Measurements from ENCODE around the gene GPR108.
"Not testable (repeated sequence)": the region's sequence is repeated elsewhere in the genome, so short reads cannot be mapped to it uniquely, and the experiment has no call there.

GPR108 gene

DNA sequence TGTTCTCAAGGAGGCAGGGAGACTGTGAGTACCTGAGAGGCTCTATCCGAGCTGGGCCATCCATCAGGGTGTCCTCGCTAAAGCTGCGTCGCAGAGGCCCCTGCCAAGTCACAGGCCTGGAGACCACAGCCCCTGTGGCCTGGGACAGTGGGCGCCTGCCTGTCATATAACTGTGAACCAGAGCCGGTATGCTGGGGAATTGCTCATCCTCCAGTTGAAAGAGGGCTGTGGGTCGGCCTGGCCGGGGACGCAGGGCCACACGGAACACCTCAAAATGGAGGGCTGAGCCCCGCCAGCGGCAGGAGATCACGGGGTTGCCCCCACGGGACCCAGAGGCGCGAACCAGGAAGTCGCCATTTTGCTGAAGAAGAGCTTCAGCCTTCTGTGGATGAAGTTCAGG lies 23.2 kb upstream of the GPR108 start:
- DNase-seq = no peak

DNA sequence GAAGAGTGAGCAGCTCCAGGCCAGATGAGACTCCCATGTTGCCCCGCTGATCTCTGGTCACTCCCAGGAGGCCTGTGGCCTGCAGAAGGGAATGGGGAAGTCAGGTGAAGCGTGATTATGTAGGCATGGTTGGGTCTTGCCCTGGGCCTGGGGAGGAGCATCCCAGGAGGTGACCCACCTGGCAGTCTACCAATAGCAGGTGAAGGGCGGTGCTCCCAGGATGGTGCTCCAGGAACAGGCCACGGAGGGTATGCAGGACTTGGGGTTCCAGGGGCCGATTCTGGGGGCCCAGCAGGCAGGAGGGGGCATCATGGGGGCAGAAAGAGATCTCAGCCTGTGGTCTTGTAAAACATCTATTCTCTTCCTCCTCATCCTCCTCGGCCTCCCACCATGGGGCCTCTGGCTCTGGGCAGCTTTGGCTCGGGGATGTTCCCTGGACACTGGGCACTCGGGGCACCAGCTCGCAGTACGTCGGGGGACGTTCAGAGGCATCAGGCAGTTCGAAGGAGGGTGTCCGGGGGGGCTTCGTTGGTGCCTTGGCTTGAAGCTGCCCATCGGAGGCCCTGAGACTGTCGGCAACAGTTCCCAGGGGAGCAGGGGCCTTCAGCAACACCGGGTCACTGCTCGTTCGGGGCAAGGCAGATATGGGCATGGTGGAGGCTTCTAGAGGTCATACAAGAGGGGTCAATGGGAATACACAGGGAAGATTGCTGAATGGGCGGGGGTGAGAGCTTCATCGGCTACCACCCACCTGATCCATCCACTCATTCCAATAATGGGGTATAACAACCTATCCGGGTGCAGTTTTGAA lies 17.5 kb upstream of the GPR108 start:
- no peak for DNase-seq

DNA sequence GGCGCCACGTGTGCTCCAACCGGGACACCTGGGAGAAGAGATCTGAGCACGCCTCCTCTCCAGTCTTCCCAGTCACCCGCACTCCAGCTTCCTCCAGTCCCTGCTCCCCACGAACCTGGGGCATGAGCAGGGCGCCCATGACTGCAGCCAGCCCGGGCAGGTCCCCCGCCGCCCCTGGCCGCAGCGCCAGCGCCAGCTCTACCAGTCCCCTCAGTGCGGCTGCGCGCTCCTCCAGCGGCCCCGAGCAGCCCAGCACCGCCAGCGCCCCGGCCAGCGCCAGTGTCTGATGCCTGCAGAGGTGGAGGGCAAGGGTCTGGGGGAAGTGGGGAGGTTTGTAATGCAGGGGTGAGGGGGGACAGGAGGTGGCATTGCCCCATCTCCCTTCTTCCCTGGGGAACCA lies 16.8 kb upstream of the GPR108 start:
- DNase-seq = no peak

DNA sequence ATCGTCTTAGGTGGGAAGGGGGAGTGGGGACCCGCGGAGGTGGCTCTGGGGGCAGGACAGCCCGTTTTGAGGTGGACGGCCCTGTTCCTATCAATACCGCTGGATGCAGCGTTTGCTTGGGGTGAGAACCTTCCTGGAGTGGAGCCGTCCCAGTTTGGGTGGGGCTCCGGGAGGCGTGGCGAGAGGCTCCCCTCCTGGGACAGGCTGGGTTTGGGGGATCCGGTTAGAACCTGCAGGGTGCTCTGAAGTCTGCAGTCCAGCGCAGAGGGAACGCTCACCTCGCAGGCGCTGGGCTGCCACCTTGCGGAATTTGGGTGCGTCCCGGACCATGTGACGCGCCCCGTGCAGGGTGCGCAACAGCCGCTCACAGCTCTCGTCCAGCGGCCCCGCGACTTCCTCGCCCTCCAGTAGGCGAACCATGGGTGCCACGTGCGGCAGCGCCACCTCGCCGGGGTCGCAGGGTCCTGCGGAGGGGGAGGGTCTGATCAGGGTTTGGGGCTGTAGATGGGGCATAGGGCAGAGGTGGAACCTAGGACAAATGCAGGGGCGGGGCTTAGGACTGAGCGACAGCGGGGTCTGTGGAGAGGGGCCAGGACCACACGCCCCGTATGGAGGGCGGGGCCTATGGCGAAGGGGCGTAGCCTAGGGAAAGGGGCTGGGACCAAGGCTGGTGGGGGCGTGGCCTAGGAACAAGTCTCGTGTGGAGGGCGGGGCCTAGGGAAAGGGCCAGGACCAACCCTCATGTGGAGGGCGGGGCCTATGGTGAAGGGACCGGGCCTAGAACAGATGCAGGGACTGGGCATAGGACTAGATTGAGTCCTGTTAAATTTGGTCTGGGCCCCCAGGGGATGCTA lies 16.0 kb upstream of the GPR108 start:
- DNase-seq = peak; percentile 59

DNA sequence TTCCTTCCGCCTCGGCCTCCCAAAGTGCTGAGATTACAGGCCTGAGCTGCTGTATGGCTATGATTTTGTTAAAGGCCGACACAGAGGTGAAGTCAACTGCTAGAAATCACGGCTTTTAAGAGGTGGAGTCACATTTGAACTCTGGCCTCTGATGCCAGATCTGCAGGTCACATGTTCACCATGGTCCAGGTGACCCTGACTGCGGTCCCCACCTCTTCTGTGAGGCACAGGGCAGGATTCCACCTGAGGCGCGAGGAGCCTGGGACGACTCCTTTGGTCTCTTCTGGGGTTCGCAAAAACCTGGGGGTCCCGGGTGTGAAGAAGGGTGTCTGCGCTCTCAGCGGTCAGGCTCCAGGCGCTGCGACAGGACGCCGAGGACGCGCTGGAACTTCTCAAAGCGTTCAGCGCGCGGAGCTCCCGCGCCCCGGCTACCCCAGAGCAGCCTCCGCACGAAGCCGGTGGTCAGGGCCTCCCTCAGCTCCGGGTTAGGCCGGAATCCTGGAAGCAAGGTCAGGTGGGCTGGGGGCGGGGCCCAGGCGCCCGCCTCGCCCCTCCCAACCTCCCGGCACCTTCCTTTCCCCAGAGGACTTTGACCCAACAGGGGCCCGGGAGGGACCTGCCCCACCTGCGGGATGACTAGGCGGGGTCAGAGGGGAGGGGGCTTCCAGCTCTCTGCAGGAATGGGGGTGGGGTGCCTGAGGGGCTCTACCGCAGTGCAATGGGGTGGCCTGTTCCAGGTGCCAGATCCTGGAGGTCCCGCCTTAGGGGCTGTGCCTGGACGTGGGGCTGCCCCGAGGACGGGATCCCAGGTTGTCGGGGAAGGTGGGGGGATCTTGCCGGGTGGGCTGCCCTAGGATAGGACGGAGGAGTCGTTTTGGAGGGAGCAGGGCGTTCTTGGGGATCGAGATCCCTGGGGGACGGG lies 15.1 kb upstream of the GPR108 start:
- no peak for DNase-seq

DNA sequence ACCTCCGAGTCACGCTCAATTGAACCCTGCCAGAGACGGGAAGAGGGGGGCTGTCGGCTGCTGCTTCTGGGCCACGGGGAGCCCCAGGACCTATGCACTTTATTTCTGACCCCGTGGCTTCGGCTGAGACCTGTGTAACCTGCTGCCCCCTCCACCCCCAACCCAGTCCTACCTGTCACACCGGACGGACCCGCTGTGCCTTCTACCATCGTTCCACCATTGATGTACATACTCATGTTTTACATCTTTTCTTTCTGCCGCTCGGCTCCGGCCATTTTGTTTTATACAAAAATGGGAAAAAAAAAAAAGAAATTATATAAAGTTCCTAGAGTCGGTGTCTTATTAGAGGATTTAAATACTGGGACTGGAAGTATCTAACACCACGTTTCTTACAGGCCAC lies 13.8 kb upstream of the GPR108 start:
- DNase-seq = no peak

DNA sequence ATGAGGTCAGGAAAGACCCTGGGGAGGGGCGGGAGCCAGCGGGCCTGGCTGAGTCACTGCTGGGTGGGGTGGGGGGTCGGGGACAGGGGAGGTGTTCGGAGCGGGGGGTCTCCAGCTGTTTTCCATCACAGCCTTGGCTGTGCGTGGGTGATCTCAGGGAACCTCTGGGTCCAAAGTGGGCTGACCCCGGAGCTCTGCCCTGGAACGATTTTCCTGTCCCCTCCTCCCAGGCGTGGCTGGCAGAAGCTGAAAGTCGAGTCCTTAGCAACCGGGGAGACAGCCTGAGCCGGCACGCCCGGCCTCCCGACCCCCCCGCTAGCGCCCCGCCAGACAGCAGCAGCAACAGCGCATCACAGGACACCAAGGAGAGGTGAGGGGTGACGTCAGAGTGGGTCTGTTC lies 12.7 kb upstream of the GPR108 start:
- no peak for DNase-seq

DNA sequence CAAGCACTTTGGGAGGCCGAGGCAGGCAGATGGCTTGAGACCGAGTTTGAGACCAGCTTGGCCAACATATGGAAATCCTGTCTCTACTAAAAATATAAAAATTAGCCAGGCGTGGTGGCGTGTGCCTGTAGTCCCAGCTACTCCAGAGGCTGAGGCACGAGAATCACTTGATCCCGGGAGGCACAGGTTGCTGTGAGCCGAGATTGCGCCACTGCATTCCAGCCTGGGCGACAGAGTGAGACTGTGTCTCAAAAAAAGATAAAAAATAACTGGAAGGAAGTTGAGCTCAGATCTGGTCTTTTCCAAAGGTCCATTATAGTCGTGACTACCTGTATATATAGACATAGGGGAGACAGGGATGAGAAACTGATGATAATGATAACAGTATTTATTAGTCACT lies 11.2 kb upstream of the GPR108 start:
- DNase-seq = not testable (repeated sequence)

DNA sequence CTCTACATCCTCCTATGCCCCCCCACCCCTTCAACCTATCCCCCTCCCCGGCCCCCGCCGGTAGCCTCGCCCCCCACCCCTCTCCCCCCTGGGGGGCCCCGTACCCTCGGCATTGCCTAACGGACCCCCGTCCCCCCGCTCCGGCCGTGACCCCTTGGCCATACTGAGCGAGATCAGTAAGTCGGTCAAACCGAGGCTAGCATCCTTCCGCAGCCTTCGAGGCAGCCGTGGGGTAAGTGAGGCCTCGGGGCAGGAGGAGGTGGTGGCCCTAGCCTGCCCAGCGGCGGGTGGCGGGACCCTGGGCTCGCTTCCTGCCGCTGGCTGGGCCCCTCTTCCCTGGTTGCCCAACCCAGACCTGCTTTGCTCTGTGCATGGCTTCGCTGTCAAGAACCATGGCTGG lies 8.6 kb upstream of the GPR108 start:
- no peak for DNase-seq

DNA sequence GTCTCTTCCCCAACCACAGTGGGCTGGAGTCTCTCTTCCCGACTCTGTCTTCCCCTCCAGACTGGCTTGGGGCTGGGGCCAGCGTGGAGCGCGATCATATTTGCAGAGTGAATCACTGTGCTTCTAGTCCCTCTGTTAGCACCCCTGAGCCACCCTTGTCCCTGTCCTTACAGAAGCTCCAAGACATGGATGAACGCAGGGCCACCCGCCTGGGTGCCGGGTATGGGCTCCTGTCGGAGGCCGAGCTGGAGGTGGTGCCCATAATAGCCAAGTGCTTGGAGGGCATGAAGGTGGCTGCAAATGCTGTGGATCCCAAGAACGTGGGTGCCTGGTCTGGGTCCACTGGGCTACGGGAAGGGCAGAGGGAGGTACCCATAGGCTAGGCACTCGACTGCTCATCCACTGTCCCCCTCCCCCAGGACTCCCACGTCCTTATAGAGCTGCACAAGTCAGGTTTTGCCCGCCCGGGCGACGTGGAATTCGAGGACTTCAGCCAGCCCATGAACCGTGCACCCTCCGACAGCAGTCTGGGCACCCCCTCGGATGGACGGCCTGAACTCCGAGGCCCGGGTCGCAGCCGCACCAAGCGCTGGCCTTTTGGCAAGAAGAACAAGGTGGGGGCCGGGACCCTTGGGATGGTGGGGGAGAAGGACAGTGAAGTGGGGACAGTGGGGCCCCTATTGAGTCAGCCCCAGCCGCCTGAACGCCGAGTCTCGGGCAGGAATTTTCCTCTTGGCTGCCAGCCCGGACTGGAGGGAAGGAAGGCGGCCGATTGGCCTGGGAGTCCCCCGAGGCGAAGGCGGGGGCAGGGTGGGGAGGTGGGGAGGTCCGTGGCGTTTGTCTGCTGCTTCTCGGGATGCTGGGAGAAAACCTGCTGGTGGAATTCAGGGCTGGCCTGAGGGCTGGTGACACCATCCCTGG lies 7.3 kb upstream of the GPR108 start:
- DNase-seq = no peak

DNA sequence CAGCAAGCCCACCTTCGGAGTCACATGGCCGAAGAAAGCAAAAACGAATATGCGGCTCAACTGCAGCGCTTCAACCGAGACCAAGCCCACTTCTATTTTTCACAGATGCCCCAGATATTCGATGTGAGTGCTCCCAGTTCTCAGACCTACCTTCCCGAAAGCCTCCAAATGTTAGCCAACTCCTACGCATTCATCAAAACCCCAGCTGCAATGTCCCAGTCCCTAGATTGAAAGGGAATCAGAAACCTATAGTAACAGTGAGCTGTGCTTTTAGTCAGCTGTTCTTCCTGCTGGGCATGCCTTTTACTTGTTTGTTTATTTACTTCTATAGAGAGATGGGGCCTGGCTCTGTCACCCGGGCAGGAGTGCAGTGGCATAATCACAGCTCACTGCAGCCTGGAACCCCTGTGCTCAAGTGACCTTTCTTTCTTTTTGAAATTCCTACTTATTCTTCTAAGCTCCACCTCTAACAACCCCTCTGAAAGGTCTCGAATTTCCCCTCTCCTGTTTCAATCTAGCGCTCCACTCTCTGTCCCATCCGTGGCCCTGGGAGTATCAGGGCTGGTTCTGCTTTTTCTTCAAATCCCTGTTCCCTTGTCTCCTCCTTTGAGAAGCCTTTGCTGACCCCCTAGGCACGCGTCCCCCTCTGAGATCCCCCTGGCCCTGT lies 6.5 kb upstream of the GPR108 start:
- no peak for DNase-seq

DNA sequence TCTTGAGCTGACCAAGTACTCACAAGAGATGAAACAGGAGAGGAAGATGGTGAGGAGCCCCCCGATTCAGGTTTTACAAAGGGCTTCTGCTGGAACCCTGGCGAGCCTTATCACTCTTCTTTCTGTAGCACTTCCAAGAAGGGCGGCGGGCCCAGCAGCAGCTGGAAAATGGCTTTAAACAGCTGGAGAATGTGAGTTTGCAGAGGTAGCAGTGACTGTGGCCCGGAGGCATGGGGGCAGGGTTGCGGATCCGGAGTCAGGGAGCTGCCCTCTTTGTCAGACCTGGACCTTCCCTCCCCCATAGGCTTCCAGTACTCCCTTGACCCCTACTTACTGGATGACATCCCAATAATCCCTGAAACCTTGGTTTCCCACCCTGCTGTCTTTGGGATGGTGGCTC lies 5.7 kb upstream of the GPR108 start:
- no peak for DNase-seq

DNA sequence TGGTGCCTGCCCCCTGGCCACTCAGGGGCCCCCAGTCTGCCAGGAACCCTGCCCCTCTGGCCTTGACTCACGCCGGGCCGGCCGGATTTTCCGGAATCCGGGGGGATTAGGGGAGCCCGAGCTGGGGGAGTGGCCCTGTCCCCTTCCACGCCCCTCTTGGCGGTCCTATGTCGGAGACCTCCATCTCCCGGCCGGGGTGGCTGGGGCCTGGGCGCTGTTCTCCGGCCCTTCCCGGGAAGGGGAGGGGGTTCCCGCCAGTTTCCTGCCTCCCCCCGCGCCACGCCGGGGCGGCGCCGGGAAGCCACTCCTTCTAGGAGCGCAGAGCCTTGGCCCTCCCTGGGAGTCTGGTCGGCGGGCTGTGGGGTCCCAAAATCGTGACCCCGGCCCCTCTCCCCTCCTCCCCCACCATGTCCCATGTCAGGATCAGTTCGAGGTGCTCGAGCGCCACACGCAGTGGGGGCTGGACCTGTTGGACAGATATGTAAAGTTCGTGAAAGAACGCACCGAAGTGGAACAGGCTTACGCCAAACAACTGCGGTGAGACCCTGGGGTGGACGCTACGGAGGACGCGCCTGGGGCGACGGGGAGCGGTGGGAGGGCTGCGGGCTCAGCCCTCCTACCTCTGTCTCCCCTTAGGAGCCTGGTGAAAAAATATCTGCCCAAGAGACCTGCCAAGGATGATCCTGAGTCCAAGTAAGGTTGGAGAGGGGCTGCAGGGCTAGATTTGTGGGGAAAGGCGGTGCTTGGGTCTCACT lies 3.4 kb upstream of the GPR108 start:
- DNase-seq = no peak

DNA sequence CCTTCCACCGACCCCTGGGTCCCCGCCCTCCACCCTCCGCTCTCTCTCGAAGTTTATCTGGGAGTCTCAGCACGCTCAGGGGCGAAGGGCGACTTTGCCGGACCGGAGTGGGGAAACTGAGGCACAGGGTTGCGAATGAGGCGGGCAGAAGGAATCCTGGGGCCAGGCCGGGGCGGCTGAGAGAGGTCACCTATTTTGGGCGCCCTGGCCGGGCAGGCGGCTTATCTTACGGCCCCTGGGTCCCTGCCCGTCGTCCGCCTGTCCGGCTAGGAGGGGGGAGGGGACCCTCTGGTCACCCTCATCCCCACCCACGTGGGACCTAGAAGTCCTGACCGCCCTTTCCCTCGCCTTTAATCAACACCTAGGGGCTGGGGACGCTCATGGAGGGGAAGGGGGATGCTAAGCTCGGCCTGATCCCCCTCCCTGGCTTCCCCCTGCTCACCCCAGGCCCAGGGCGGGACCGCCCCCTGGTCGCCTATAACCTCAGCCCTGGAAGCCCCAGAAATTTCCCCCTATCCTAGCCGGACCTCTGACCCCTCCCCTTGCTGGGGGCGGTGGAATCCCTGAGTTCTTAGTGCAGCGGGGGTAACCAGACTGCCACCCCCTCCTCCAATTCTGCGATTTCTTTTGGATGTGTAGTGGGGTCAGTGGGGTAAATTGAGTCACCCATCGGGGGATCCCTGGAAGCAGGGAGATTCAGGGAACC lies 2.7 kb upstream of the GPR108 start:
- DNase-seq = no peak

DNA sequence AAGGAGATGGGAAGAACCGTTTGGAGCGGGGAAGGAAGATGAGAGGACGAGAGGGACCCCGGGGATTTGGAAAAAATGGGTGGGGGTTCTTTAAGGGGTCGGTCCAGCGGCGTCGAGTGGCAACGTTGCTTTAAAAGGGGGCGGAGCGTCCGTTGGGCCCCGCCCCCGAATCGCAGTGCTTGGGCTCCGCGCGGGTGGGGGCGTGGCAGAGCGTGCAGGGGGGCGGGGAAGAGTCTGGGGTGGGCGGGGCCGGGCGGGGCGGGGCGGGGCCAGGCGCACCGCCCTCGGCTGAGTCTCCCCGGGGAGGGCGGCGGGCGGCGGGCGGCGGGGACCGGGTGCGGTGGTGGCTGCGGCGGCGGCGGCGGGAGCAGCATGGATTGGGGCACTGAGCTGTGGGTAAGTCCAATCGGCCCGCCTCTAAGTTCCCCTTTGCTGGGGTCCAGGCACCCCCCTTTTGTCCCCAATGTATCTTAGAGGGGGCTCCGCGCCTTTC lies 2.1 kb upstream of the GPR108 start, which contains the start of gene TRIP10:
TRIP10 (plus strand) TSS at position 291 of the 493 bp plus-strand sequence; CDS start at position 373, 82 bp downstream.
- DNase-seq = peak; percentile 77

DNA sequence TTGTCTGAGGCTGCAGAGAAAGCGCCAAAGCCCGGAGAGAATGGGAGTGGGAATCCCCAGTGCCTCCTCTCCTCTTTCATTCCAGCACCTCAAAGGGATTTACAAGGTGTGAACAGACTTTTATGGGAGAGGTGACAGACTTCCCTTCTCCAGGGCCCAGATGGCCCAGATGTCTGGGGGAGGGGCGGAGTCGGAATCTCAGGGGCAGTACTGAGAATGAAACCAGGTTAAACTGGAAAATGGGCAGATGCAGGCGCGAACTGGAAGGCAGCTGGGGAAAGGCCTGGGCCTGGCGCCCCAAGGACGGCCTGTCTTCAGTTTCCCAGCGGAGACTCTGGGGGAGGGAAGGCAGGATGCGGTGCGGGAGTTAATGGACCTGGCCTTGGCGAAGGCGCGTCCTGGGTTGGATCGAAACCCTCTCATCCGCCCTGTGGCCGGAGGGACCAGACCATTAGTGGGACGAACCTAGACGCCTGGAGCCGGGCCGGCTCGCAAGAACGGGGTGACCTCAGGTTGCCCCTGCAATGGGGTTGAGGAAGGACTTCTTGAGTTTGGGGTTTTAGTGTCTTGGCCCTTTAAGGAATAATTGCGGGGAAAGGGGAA lies 1.5 kb upstream of the GPR108 start:
- peak; percentile 8 for DNase-seq

DNA sequence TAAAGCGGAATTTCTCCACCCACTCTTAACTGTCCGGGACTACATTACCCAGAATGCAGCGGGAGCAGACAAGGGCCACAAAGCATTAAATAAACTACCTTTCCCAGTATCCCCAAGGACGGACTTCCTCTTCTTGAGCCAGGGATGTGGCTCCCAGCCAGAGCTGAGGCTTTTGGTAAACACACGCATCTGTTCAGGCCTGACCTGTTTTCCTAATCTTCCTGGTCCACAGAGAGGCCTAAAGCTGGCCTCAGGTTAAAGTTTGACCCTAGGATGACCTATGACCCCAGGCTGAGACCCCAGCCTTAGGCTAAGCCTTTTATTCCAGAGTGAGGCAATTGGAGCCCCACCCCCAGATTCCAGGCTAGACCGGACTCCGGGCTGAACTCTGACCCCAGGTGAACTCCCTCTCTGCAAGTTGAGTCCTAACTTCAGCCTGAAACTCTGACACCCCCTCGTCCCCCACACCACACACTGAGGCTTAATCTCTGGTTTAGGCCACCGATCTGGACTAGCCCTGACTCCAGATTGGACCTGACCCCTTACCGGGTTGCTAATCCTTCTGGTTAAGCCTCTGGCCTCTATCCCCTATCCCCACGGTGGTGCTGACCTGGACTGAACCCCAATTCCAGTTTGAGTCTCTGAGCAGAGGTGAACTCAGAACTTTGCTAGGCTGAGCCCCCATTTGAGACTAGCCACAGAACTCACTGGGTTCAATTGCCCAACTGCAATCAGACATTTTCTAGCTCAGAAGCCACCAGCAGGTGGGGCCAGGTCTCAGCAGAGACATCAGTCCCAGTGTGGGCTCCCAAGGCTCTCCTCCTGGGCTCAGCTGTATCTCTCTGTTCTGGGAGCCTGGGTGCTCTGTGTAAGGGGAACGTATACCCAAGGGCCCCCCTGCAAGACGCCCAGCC lies 750 bp upstream of the GPR108 start:
- DNase-seq = peak; percentile 81

DNA sequence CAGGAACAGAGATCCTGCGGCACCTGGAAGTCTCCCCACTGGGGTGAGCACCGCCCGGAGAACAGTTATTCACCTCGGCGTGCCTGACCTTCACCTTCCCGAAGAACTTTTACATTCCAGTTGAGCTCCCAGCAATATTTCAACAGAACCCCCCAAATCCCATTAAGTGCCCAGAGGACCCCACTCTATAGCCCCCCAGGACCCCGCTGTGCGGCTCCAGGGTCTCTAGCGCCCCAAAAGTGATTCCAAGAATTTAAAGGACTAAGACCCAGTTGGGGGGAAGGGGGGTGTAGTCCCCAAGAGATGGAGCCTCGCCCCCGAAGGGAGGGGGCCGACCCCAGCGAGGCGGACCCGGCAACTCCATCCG lies 480 bp downstream of the GPR108 start:
- DNase-seq = no peak
